ENCODE data around the gene TTLL10. TPM values are rescaled to one million over a fixed set of nuclear protein-coding genes. Genes with fewer than 3 reads are reported as not detected.

The TTLL10 gene
- total and polyA plus RNA-seq, 2 experiments from 2014 or later: 0.45 TPM; not detected in 1

DNA sequence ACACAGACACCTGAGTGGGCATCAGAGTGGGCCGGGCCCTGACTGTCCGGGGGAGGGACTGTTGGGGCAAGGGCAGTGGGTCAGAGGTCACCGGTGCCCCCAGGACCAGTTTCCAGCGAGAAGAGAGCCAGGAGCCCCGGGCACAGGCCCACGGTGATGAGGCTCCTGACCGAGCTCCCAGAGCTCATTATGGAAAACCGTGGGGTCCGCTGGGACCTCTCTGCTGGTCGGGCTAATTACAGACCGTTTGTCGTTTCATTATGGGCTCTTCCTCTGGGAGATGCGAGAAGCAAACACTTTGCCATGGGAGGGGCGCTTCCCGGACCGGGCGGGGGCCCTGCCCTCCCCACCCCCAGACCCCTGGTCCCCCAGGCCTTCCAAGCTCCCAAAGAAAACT is 12.0 kb upstream of the TTLL10 start (continued):
- TF ChIP-seq ZNF462 (CRISPR knock-in tag; IDR thresholded peaks at IDR 0.05): no peak
- no peak for TF ChIP-seq JUNB (IDR thresholded peaks at IDR 0.05; ENCODE audit: unreplicated experiment)
- TF ChIP-seq CREB1 (CRISPR knock-in tag; IDR thresholded peaks at IDR 0.05; ENCODE audit: low read depth): no peak
- no peak for TF ChIP-seq STAT1 (IDR thresholded peaks at IDR 0.05; ENCODE audit: unreplicated experiment)
- no peak for TF ChIP-seq ZNF331 (CRISPR knock-in tag; IDR thresholded peaks at IDR 0.05; ENCODE audit: low read depth)
- TF ChIP-seq, protein P1, sequence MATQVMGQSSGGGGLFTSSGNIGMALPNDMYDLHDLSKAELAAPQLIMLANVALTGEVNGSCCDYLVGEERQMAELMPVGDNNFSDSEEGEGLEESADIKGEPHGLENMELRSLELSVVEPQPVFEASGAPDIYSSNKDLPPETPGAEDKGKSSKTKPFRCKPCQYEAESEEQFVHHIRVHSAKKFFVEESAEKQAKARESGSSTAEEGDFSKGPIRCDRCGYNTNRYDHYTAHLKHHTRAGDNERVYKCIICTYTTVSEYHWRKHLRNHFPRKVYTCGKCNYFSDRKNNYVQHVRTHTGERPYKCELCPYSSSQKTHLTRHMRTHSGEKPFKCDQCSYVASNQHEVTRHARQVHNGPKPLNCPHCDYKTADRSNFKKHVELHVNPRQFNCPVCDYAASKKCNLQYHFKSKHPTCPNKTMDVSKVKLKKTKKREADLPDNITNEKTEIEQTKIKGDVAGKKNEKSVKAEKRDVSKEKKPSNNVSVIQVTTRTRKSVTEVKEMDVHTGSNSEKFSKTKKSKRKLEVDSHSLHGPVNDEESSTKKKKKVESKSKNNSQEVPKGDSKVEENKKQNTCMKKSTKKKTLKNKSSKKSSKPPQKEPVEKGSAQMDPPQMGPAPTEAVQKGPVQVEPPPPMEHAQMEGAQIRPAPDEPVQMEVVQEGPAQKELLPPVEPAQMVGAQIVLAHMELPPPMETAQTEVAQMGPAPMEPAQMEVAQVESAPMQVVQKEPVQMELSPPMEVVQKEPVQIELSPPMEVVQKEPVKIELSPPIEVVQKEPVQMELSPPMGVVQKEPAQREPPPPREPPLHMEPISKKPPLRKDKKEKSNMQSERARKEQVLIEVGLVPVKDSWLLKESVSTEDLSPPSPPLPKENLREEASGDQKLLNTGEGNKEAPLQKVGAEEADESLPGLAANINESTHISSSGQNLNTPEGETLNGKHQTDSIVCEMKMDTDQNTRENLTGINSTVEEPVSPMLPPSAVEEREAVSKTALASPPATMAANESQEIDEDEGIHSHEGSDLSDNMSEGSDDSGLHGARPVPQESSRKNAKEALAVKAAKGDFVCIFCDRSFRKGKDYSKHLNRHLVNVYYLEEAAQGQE (IDR thresholded peaks at IDR 0.05; ENCODE audit: unreplicated experiment): no peak
- TF ChIP-seq ETS1 (IDR thresholded peaks at IDR 0.05): no peak

All from GM23338 (cell line).